Loucy (cell line): ENCODE results near the gene SORD.

Experiments used
- H2AFZ ChIP-seq: fragments of 200-600 bp; sonication (generic); 2 replicates; pipeline ENCODE4 v1.6.0; 2016; ENCODE audit warnings: antibody characterized with exemption, mild to moderate bottlenecking, low read length, moderate library complexity
- H3F3A ChIP-seq: fragments of 200-600 bp; 2 replicates; pipeline ENCODE4 v1.6.0; 2016; ENCODE audit warnings: antibody characterized with exemption, low read depth, mild to moderate bottlenecking
- H3K27me3 ChIP-seq: fragments of 200-600 bp; sonication (generic); 2 replicates; pipeline ENCODE4 v1.6.1; 2014; ENCODE audit warnings: low read length, mild to moderate bottlenecking; ENCODE audit not compliant: insufficient read depth, poor library complexity, severe bottlenecking
- H3K36me3 ChIP-seq: fragments of 200-600 bp; sonication (generic); 2 replicates; pipeline ENCODE4 v1.6.1; 2016; ENCODE audit warnings: low read length; ENCODE audit not compliant: insufficient read depth
- H3K4me1 ChIP-seq: fragments of 200-600 bp; sonication (generic); 2 replicates; pipeline ENCODE4 v1.5.1; 2014; ENCODE audit warnings: low read length, mild to moderate bottlenecking; ENCODE audit not compliant: insufficient read depth, poor library complexity, severe bottlenecking
- H3K4me2 ChIP-seq: fragments of 200-600 bp; sonication (generic); 2 replicates; pipeline ENCODE4 v1.6.0; 2014; ENCODE audit warnings: antibody characterized with exemption, low read length, low read depth, mild to moderate bottlenecking; ENCODE audit not compliant: poor library complexity, severe bottlenecking
- H3K4me3 ChIP-seq: fragments of 200-600 bp; sonication (generic); 2 replicates; pipeline ENCODE4 v1.5.1; 2014; ENCODE audit warnings: low read length, mild to moderate bottlenecking, mixed read lengths; ENCODE audit not compliant: poor library complexity, severe bottlenecking
- H3K79me2 ChIP-seq: fragments of 200-600 bp; sonication (generic); 2 replicates; pipeline ENCODE4 v1.6.1; 2014; ENCODE audit warnings: low read length; ENCODE audit not compliant: insufficient read depth
- H3K9ac ChIP-seq: fragments of 200-600 bp; sonication (generic); 2 replicates; pipeline ENCODE4 v1.6.0; 2014; ENCODE audit warnings: mild to moderate bottlenecking, low read depth, low read length, moderate library complexity; ENCODE audit not compliant: poor library complexity, severe bottlenecking
- H3K9me2 ChIP-seq: fragments of 200-600 bp; sonication (generic); replicated peaks from 2 replicates; pipeline ENCODE4 v1.6.1; 2016; ENCODE audit warnings: low read depth, low read length, mixed read lengths
- H3K9me3 ChIP-seq: fragments of 200-600 bp; sonication (generic); 2 replicates; pipeline ENCODE4 v1.6.1; 2014; ENCODE audit warnings: mild to moderate bottlenecking, antibody characterized with exemption, low read length, low read depth; ENCODE audit not compliant: insufficient read depth
- H4K20me1 ChIP-seq: fragments of 200-600 bp; sonication (generic); 2 replicates; pipeline ENCODE4 v1.6.0; 2014; ENCODE audit warnings: antibody characterized with exemption, low read length, mild to moderate bottlenecking; ENCODE audit not compliant: insufficient read depth, poor library complexity, severe bottlenecking
- CTCF ChIP-seq: fragments of 200-600 bp; sonication (generic); conservative IDR thresholded peaks from 2 replicates; pipeline ENCODE4 v1.5.1; 2014; ENCODE audit warnings: mild to moderate bottlenecking, antibody characterized with exemption, low read length
- EZH2phosphoT487 ChIP-seq: fragments of 200-600 bp; IDR thresholded peaks from 2 replicates; pipeline ENCODE4 v1.6.1; 2018; ENCODE audit warnings: antibody characterized with exemption, mild to moderate bottlenecking, moderate library complexity, borderline replicate concordance

The SORD gene

GRCh38 chr15:45114076-45114750 is 91.2 kb downstream of the SORD start, which contains the start of the genes DUOX2 and DUOXA2:
Gene DUOX2 (minus strand): TSS chr15:45114172. CDS start chr15:45113411, 761 bp downstream.
Gene DUOXA2 (plus strand): TSS chr15:45114326. CDS start chr15:45114606, 280 bp downstream.
- Histone ChIP-seq H3K9me2 (no peaks in the 10 kb centered on the region), H3K4me2 (no peak within 1 kb of the TSS), H3K9me3 (no peaks in the 10 kb centered on the region), H3K4me3 (no peak within 1 kb of the TSS), H3K27me3 (no peaks in the 10 kb centered on the region), H3K79me2 (no peaks in the 10 kb centered on the region), H3F3A (no peaks in the 10 kb centered on the region), H2AFZ (no peak within 1 kb of the TSS), H4K20me1 (no peaks in the 10 kb centered on the region), H3K36me3 (no peaks in the 10 kb centered on the region), H3K9ac (no peak within 1 kb of the TSS), H3K4me1 (no peaks in the 10 kb centered on the region)
- no peak for TF ChIP-seq EZH2phosphoT487
- TF ChIP-seq CTCF: no peak

- Histone ChIP-seq H3K4me1 (no peaks in the 10 kb centered on the region), H3K4me2 (no peak overlapping the region), H3K4me3 (no peak overlapping the region)
Measured at GRCh38 chr15:45114751-45115085, 91.7 kb downstream of the SORD start.

GRCh38 chr15:45115312-45115820 is 92.4 kb downstream of the SORD start:
- TF ChIP-seq CTCF: no peak
- TF ChIP-seq EZH2phosphoT487: no peak
- H4K20me1 ChIP-seq: no peaks in the 10 kb centered on the region
- H3K4me1 ChIP-seq: no peaks in the 10 kb centered on the region
- H3F3A ChIP-seq: no peaks in the 10 kb centered on the region
- no peak overlapping the region for H2AFZ ChIP-seq
- H3K4me3 ChIP-seq: no peak overlapping the region
- H3K36me3 ChIP-seq: no peaks in the 10 kb centered on the region
- H3K4me2 ChIP-seq: no peak overlapping the region
- no peak overlapping the region for H3K9ac ChIP-seq
- no peaks in the 10 kb centered on the region for H3K27me3 ChIP-seq
- no peaks in the 10 kb centered on the region for H3K79me2 ChIP-seq
- no peaks in the 10 kb centered on the region for H3K9me2 ChIP-seq
- no peaks in the 10 kb centered on the region for H3K9me3 ChIP-seq

More at GRCh38 chr15:45114751-45115085, 91.7 kb downstream of the SORD start:
- Histone ChIP-seq H3K27me3 (no peaks in the 10 kb centered on the region), H3K9me3 (no peaks in the 10 kb centered on the region), H3K36me3 (no peaks in the 10 kb centered on the region), H3K9me2 (no peaks in the 10 kb centered on the region), H2AFZ (no peak overlapping the region), H3K9ac (no peak overlapping the region), H3K79me2 (no peaks in the 10 kb centered on the region), H3F3A (no peaks in the 10 kb centered on the region), H4K20me1 (no peaks in the 10 kb centered on the region)
- TF ChIP-seq CTCF: no peak
- TF ChIP-seq EZH2phosphoT487: no peak
